Parathyroid adenoma (tissue), 2 donors: ENCODE data around the gene SGSM2.

Experiments
- H2AFZ ChIP-seq: fragments of 300-600 bp; sonication (generic); one replicate; pipeline ENCODE4 v1.7.0; 2017; ENCODE audit warnings: antibody characterized with exemption, mild to moderate bottlenecking
- H3K27ac ChIP-seq: fragments of 300-600 bp; sonication (generic); one replicate; pipeline ENCODE4 v1.7.0; 2017
- H3K27me3 ChIP-seq: fragments of 300-600 bp; sonication (generic); one replicate; pipeline ENCODE4 v1.7.0; 2017; ENCODE audit warnings: low read length; ENCODE audit not compliant: control insufficient read depth, insufficient read depth
- H3K36me3 ChIP-seq: fragments of 300-600 bp; sonication (generic); one replicate; pipeline ENCODE4 v1.7.0; 2017; ENCODE audit warnings: low read length; ENCODE audit not compliant: control insufficient read depth, insufficient read depth
- H3K4me1 ChIP-seq: fragments of 300-600 bp; sonication (generic); one replicate; pipeline ENCODE4 v1.7.0; 2017; ENCODE audit warnings: control low read depth
- H3K4me2 ChIP-seq: fragments of 300-600 bp; sonication (generic); one replicate; pipeline ENCODE4 v1.7.0; 2017; ENCODE audit warnings: low read length
- H3K4me3 ChIP-seq: fragments of 300-600 bp; sonication (generic); one replicate; pipeline ENCODE4 v1.7.0; 2017; ENCODE audit warnings: low read depth, low read length
- H3K79me2 ChIP-seq: fragments of 300-600 bp; sonication (generic); one replicate; pipeline ENCODE4 v1.7.0; 2017; ENCODE audit warnings: control low read depth
- H3K9ac ChIP-seq: fragments of 300-600 bp; sonication (generic); one replicate; pipeline ENCODE4 v1.7.0; 2017; ENCODE audit warnings: mild to moderate bottlenecking
- H3K9me3 ChIP-seq: fragments of 300-600 bp; sonication (generic); one replicate; pipeline ENCODE4 v1.7.0; 2017; ENCODE audit warnings: low read length; ENCODE audit not compliant: control insufficient read depth
- CTCF ChIP-seq: fragments of 300-600 bp; sonication (generic); IDR thresholded peaks from one replicate; pipeline ENCODE4 v1.7.0; 2017; ENCODE audit warnings: antibody characterized with exemption, mild to moderate bottlenecking
- donor health status: primary hyperparathyroidism.

Gene SGSM2

GRCh38 chr17:2369551-2370210 is 32.4 kb downstream of the SGSM2 start:
- no peak overlapping the region for H3K4me2 ChIP-seq
- H3K4me3 ChIP-seq: no peak overlapping the region
- H3K4me1 ChIP-seq: no peaks in the 10 kb centered on the region
- no peaks in the 10 kb centered on the region for H3K79me2 ChIP-seq
- no peaks in the 10 kb centered on the region for H3K36me3 ChIP-seq
- no peak overlapping the region for H3K27ac ChIP-seq
- no peaks in the 10 kb centered on the region for H3K9me3 ChIP-seq
- no peak for TF ChIP-seq CTCF
- H3K27me3 ChIP-seq: no peaks in the 10 kb centered on the region
- no peak overlapping the region for H3K9ac ChIP-seq
- H2AFZ ChIP-seq: no peak overlapping the region

DNA sequence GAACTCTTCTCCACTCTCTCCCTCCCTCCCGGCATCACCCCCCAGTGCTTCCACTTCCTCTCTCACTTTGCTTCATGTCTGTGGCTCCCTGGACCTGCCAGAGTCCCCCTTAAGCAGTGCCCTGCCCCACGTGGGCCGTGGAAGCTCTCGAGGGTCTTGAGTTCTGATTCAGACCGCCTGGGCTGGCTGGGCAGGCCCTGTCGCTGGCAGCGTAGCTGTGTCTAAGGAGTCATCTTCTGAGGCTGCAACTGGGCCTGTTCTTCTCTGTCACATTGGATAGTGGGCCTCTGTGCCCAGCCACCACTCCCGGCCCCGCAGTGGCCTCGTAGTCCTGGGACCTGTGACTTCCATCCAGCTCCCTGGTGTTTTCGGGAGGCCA is 32.9 kb downstream of the SGSM2 start:
- no peaks in the 10 kb centered on the region for H3K9me3 ChIP-seq
- H3K79me2 ChIP-seq: no peaks in the 10 kb centered on the region
- no peak overlapping the region for H3K4me2 ChIP-seq
- no peaks in the 10 kb centered on the region for H3K36me3 ChIP-seq
- H3K27ac ChIP-seq: no peak overlapping the region
- no peaks in the 10 kb centered on the region for H3K27me3 ChIP-seq
- no peak overlapping the region for H3K9ac ChIP-seq
- H3K4me1 ChIP-seq: no peaks in the 10 kb centered on the region
- TF ChIP-seq CTCF: no peak
- no peak overlapping the region for H3K4me3 ChIP-seq
- H2AFZ ChIP-seq: no peak overlapping the region

- Histone ChIP-seq H2AFZ (no peak overlapping the region), H3K4me3 (no peak overlapping the region), H3K36me3 (no peaks in the 10 kb centered on the region), H3K79me2 (no peaks in the 10 kb centered on the region), H3K9me3 (no peaks in the 10 kb centered on the region), H3K27ac (no peak overlapping the region), H3K4me2 (no peak overlapping the region), H3K9ac (no peak overlapping the region), H3K27me3 (no peaks in the 10 kb centered on the region), H3K4me1 (no peaks in the 10 kb centered on the region)
- no peak for TF ChIP-seq CTCF
Measured at GRCh38 chr17:2371183-2372130, 34.2 kb downstream of the SGSM2 start.

GRCh38 chr17:2372180-2372579 is 34.9 kb downstream of the SGSM2 start:
- no peaks in the 10 kb centered on the region for H3K79me2 ChIP-seq
- H3K9ac ChIP-seq: no peak overlapping the region
- no peak overlapping the region for H3K4me3 ChIP-seq
- no peaks in the 10 kb centered on the region for H3K27me3 ChIP-seq
- no peaks in the 10 kb centered on the region for H3K9me3 ChIP-seq
- H3K4me1 ChIP-seq: no peaks in the 10 kb centered on the region
- no peak for TF ChIP-seq CTCF
- H3K4me2 ChIP-seq: no peak overlapping the region
- H3K36me3 ChIP-seq: no peaks in the 10 kb centered on the region
- H3K27ac ChIP-seq: no peak overlapping the region
- H2AFZ ChIP-seq: no peak overlapping the region
